HCT116 (cell line): Measurements from ENCODE around the gene PIM3. TPM values are rescaled to one million over a fixed set of nuclear protein-coding genes. Genes with fewer than 3 reads are reported as not detected.

ENCODE experiments used
- ATAC-seq: fragments of 200-7000 bp; cut with Tn5 transposase; 2 replicates; pipeline ENCODE4 v1.9.1; 2020; ENCODE audit warnings: mild to moderate bottlenecking, moderate library complexity
- BruUV-seq: library from RNA; stranded (reverse); fragments of 400-500 nt; replicated peaks from 2 replicates; lab custom pipeline; 2021; lab: Mats Ljungman, UMichigan
- CTCF ChIA-PET: fragments of 300-600 bp; sonication (Branson Sonifier 250); formaldehyde crosslinking; loops from one replicate; lab custom pipeline; 2021; ENCODE audit warnings: antibody characterized with exemption; lab: Charles Lee
- POLR2A ChIA-PET: fragments of 300-600, 350-600 bp; sonication (Branson Sonifier 250); formaldehyde crosslinking; loops from one replicate; lab custom pipeline; 2021; ENCODE audit warnings: antibody characterized with exemption; lab: Charles Lee
- RAD21 ChIA-PET, 2 experiments: fragments of 300-600 bp; sonication (Branson Sonifier 250); formaldehyde crosslinking; loops; one replicate each; lab custom pipeline; 2023; ENCODE audit warnings: low total read pairs in 2 of 2; ENCODE audit not compliant: uncharacterized antibody in 2 of 2, unreplicated experiment in 2 of 2, low non-redundant PET in 1 of 2; lab: Charles Lee
- DNase-seq: peaks from one replicate; pipeline ENCODE4 v3.0.0-alpha.2; 2010; ENCODE audit warnings: low read depth, low spot score
- H2AFZ ChIP-seq: fragments of 200-600 bp; shearing (Covaris generic), sonication (generic); 2 replicates; pipeline ENCODE4 v1.6.1; 2017; ENCODE audit warnings: low read depth, mixed run types, mixed read lengths, antibody characterized with exemption, low read length; ENCODE audit not compliant: poor library complexity, severe bottlenecking
- H3K27ac ChIP-seq: 2 replicates; pipeline ENCODE4 v1.5.1; 2012; ENCODE audit warnings: low read depth, low read length
- H3K27me3 ChIP-seq: fragments of 200-600 bp; sonication (generic); 2 replicates; pipeline ENCODE4 v1.6.1; 2016; ENCODE audit warnings: mixed run types, low read length, mixed read lengths; ENCODE audit not compliant: insufficient read depth
- H3K36me3 ChIP-seq, 2 experiments: fragments of 200-500 bp in 1 of 2; fragments of 200-600 bp in 1 of 2; sonication (Bioruptor generic) in 1 of 2; sonication (generic) in 1 of 2; 2 replicates each; pipeline versions ENCODE4 v1.5.1 to v1.6.1; 2014 to 2016; ENCODE audit warnings: low read length in 2 of 2, inconsistent platforms in 1 of 2, mixed read lengths in 1 of 2, mixed run types in 1 of 2; ENCODE audit not compliant: insufficient read depth in 2 of 2, control insufficient read depth in 1 of 2
- H3K4me1 ChIP-seq, 2 experiments: fragments of 200-600 bp in 1 of 2; sonication (generic) in 1 of 2; 2 replicates each; pipeline versions ENCODE4 v1.5.1 to v1.6.1; 2012 to 2017; ENCODE audit warnings: low read length in 2 of 2, inconsistent platforms in 1 of 2, mild to moderate bottlenecking in 1 of 2, mixed read lengths in 1 of 2, mixed run types in 1 of 2, moderate library complexity in 1 of 2; ENCODE audit not compliant: insufficient read depth in 2 of 2, control insufficient read depth in 1 of 2
- H3K4me2 ChIP-seq: fragments of 200-600 bp; sonication (generic); 2 replicates; pipeline ENCODE4 v1.6.1; 2017; ENCODE audit warnings: mixed run types, low read length, mixed read lengths
- H3K4me3 ChIP-seq, 2 experiments: fragments of 200-600 bp in 1 of 2; sonication (generic) in 1 of 2; replicated peaks in 1 of 2; 2 replicates each; pipeline ENCODE4 v1.5.1; 2011 to 2016; ENCODE audit warnings: low read length in 2 of 2, control low read depth in 1 of 2, low read depth in 1 of 2, mild to moderate bottlenecking in 1 of 2, mixed read lengths in 1 of 2, mixed run types in 1 of 2
- H3K79me2 ChIP-seq: fragments of 200-600 bp; sonication (generic); 2 replicates; pipeline ENCODE4 v1.6.1; 2017; ENCODE audit warnings: mild to moderate bottlenecking, mixed run types, low read length, moderate library complexity, mixed read lengths; ENCODE audit not compliant: insufficient read depth
- H3K9ac ChIP-seq: fragments of 200-600 bp; sonication (generic); 2 replicates; pipeline ENCODE4 v1.6.1; 2016; ENCODE audit warnings: low read length, mixed read lengths
- H3K9me2 ChIP-seq: fragments of 200-600 bp; sonication (generic), shearing (Covaris generic); 2 replicates; pipeline ENCODE4 v1.6.1; 2017; ENCODE audit warnings: mixed run types, mild to moderate bottlenecking, moderate library complexity; ENCODE audit not compliant: insufficient read depth
- H3K9me3 ChIP-seq, 2 experiments: fragments of 200-500 bp in 1 of 2; fragments of 200-600 bp in 1 of 2; sonication (Bioruptor generic) in 1 of 2; sonication (generic) in 1 of 2; 2 replicates each; pipeline ENCODE4 v1.6.1; 2014 to 2017; ENCODE audit warnings: low read length in 2 of 2, mixed read lengths in 2 of 2, inconsistent platforms in 1 of 2, low read depth in 1 of 2, mild to moderate bottlenecking in 1 of 2, mixed run types in 1 of 2, moderate library complexity in 1 of 2; ENCODE audit not compliant: control insufficient read depth in 1 of 2, insufficient read depth in 1 of 2
- H4K20me1 ChIP-seq: fragments of 200-600 bp; sonication (generic), shearing (Covaris generic); 2 replicates; pipeline ENCODE4 v1.6.1; 2017; ENCODE audit warnings: mixed run types, mild to moderate bottlenecking, moderate library complexity; ENCODE audit not compliant: insufficient read depth
- CBX3 ChIP-seq: IDR thresholded peaks from 2 replicates; pipeline ENCODE4 v1.6.1; 2012; ENCODE audit warnings: low read depth
- CEBPB ChIP-seq: IDR thresholded peaks from 2 replicates; pipeline ENCODE4 v1.6.1; 2012; ENCODE audit warnings: low read depth
- CTCF ChIP-seq, 3 experiments: fragments of 200-600 bp in 1 of 3; sonication (generic) in 1 of 3; IDR thresholded peaks in 2 of 3; conservative IDR thresholded peaks in 1 of 3; 2 replicates each; pipeline ENCODE4 v1.5.1; 2012 to 2017; ENCODE audit warnings: low read depth in 2 of 3, low read length in 2 of 3, antibody characterized with exemption in 1 of 3, borderline replicate concordance in 1 of 3, control low read depth in 1 of 3, mild to moderate bottlenecking in 1 of 3, mixed read lengths in 1 of 3, mixed run types in 1 of 3, moderate library complexity in 1 of 3; ENCODE audit not compliant: insufficient read depth in 1 of 3
- EZH2 ChIP-seq: fragments of 200-600 bp; sonication (generic); IDR thresholded peaks from 2 replicates; pipeline ENCODE4 v1.6.1; 2017; ENCODE audit warnings: antibody characterized with exemption, mixed run types
- EZH2phosphoT487 ChIP-seq: fragments of 200-600 bp; IDR thresholded peaks from 2 replicates; pipeline ENCODE4 v1.6.1; 2018; ENCODE audit warnings: antibody characterized with exemption, borderline replicate concordance
- FOSL1 ChIP-seq: IDR thresholded peaks from 2 replicates; pipeline ENCODE4 v1.6.1; 2012; ENCODE audit warnings: low read depth
- JUND ChIP-seq: IDR thresholded peaks from 2 replicates; pipeline ENCODE4 v1.6.1; 2012
- RAD21 ChIP-seq: IDR thresholded peaks from 2 replicates; pipeline ENCODE4 v1.6.1; 2012; ENCODE audit warnings: low read depth, mild to moderate bottlenecking
- SRF ChIP-seq: IDR thresholded peaks from 2 replicates; pipeline ENCODE4 v1.6.1; 2012; ENCODE audit warnings: low read depth
- YY1 ChIP-seq: IDR thresholded peaks from 2 replicates; pipeline ENCODE4 v1.6.1; 2011; ENCODE audit warnings: low read length, low read depth, moderate library complexity, mild to moderate bottlenecking; ENCODE audit not compliant: insufficient replicate concordance; ENCODE audit errors: extremely low read depth
- ZBTB33 ChIP-seq: IDR thresholded peaks from 2 replicates; pipeline ENCODE4 v1.6.1; 2011; ENCODE audit warnings: mild to moderate bottlenecking, low read length, moderate library complexity; ENCODE audit not compliant: insufficient replicate concordance; ENCODE audit errors: extremely low read depth
- ZFX ChIP-seq: fragments of 450-650 bp; IDR thresholded peaks from 2 replicates; pipeline ENCODE4 v1.6.1; 2017
- ZNF274 ChIP-seq: fragments of 200-500 bp; sonication (Bioruptor generic); IDR thresholded peaks from 2 replicates; pipeline ENCODE4 v1.6.1; 2014; ENCODE audit warnings: mild to moderate bottlenecking, low read depth, low read length, inconsistent platforms
- intact Hi-C: fragments of 100-400 bp; cut with micrococcal nuclease; formaldehyde crosslinking; loops from 2 replicates; pipeline ENCODE4 v1.10.0; 2022
- total RNA-seq: library from RNA; stranded (reverse); gene quantifications from one replicate; pipeline ENCODE4 v1.2.1, GENCODE V29; 2021; ENCODE audit not compliant: unreplicated experiment

PIM3 gene
- total RNA-seq, 1 experiment from 2014 or later: 116 TPM

DNA sequence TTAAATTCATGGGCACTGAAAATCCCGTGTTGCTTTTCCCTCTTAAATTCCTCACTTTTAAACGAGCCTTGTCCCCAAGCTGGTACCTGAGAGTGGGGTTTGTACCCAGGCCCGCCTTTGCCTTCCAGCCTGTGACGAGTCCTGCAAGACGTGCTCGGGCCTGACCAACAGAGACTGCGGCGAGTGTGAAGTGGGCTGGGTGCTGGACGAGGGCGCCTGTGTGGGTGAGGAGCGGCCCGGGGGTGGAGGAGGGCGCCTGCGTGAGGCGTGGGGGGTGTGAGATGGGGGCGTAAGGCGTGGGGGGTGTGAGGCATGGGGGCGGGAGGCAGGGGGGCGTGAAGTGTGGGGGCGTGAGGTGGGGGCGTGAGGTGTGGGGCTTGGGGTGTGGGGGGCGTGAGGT is 38.1 kb upstream of the PIM3 start:
- Histone ChIP-seq H3K4me2 (no peak overlapping the region), H3K4me1 (peaks cover 3 to 10% of the 10 kb centered on the region in 2 experiments; a peak in 3 of 4 replicates), H3K9ac (no peak overlapping the region), H3K36me3 (peaks cover 0 to 8% of the 10 kb centered on the region in 2 experiments; a peak in 1 of 4 replicates), H3K27ac (no peak overlapping the region), H3K27me3 (no peaks in the 10 kb centered on the region), H3K4me3 (no peak overlapping the region), H2AFZ (no peak overlapping the region), H3K9me3 (no peaks in the 10 kb centered on the region), H3K9me2 (no peaks in the 10 kb centered on the region), H4K20me1 (no peaks in the 10 kb centered on the region), H3K79me2 (0 out of 2 replicates have a peak, but pooled peaks cover 4% of the 10 kb centered on the region)
- ChIA-PET CTCF (no interaction called here), RAD21 (no interaction called here), POLR2A (no interaction called here)
- ATAC-seq (no peak), DNase-seq (no peak)
- BruUV-seq: no TSS peak
- intact Hi-C loops: no loop called here
- TF ChIP-seq ZNF274: no peak
- no peak for TF ChIP-seq YY1
- TF ChIP-seq JUND: no peak

DNA sequence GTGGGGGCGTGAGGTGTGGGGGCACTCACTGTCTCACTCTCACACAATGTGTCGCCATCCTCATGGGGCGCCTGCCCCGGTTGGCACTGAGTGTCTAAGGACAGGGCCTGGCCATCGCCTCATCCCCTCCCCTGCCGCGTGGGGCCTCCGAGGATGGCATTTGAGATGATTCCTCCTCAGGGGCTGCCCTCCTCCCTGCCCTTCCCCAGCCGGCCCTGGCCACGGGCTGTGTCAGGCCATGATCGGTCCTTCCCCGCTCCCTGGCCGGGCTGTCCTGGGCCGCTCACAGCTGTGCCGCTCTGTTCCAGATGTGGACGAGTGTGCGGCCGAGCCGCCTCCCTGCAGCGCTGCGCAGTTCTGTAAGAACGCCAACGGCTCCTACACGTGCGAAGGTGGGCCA is 37.6 kb upstream of the PIM3 start:
- no peak for ATAC-seq
- Histone ChIP-seq H4K20me1 (no peaks in the 10 kb centered on the region), H3K27ac (no peak overlapping the region), H3K9me3 (no peaks in the 10 kb centered on the region), H3K27me3 (no peaks in the 10 kb centered on the region), H3K4me1 (peaks cover 3 to 9% of the 10 kb centered on the region in 2 experiments; a peak in 3 of 4 replicates), H3K4me3 (no peak overlapping the region), H3K4me2 (no peak overlapping the region), H3K79me2 (no peaks in the 10 kb centered on the region), H2AFZ (no peak overlapping the region), H3K9ac (no peak overlapping the region), H3K9me2 (no peaks in the 10 kb centered on the region), H3K36me3 (peaks cover 0 to 8% of the 10 kb centered on the region in 2 experiments; a peak in 1 of 4 replicates)
- no TSS peak for BruUV-seq
- ChIA-PET POLR2A (no interaction called here), RAD21 (no interaction called here), CTCF (no interaction called here)
- no peak for DNase-seq
- intact Hi-C loops: no loop called here
- TF ChIP-seq ZNF274 (no peak), RAD21 (no peak), ZFX (no peak), EZH2phosphoT487 (no peak), CTCF (IDR thresholded peaks at IDR 0.05 in 2 of 3, conservative IDR thresholded peaks at IDR 0.05 in 1 of 3; ENCODE audit: borderline replicate concordance in 1 of 3, insufficient read depth in 1 of 3, low read depth in 2 of 3, low read length in 2 of 3) (no peak), ZBTB33 (no peak), CBX3 (no peak), EZH2 (no peak), CEBPB (no peak), JUND (no peak), SRF (no peak), FOSL1 (no peak)
